NCI-H2029 (cell line): Measurements from ENCODE around the gene C19orf25.

Experiments
- DNase-seq: peaks from one replicate; lab custom pipeline; 2025; lab: John Stamatoyannopoulos, UW

Gene C19orf25

GRCh38 chr19:1466461-1467214 is 12.4 kb downstream of the C19orf25 start:
- DNase-seq = no peak

- no peak for DNase-seq
These were observed 13.0 kb downstream of the C19orf25 start for GRCh38 chr19:1466018-1466460.

- DNase-seq = no peak
These were observed 13.6 kb downstream of the C19orf25 start for GRCh38 chr19:1465191-1466016.

GRCh38 chr19:1461862-1462261 is 17.2 kb downstream of the C19orf25 start:
- DNase-seq = no peak

GRCh38 chr19:1460033-1460995 is 18.7 kb downstream of the C19orf25 start:
- DNase-seq = no peak

GRCh38 chr19:1459479-1459878 is 19.5 kb downstream of the C19orf25 start:
- DNase-seq = no peak

- DNase-seq = no peak
These were observed 21.1 kb downstream of the C19orf25 start for GRCh38 chr19:1457892-1458291.

GRCh38 chr19:1457031-1457739 is 21.8 kb downstream of the C19orf25 start:
- no peak for DNase-seq

GRCh38 chr19:1456121-1456900 is 22.7 kb downstream of the C19orf25 start:
- DNase-seq = no peak

GRCh38 chr19:1455336-1456120 is 23.5 kb downstream of the C19orf25 start:
- peak; percentile 96 for DNase-seq

GRCh38 chr19:1455002-1455335 is 24.0 kb downstream of the C19orf25 start:
- DNase-seq = peak; percentile 54

GRCh38 chr19:1453525-1454364 is 25.3 kb downstream of the C19orf25 start:
- peak; percentile 47 for DNase-seq

- DNase-seq = no peak
These were observed 26.1 kb downstream of the C19orf25 start for GRCh38 chr19:1452802-1453524.

- DNase-seq = no peak
These were observed 26.9 kb downstream of the C19orf25 start for GRCh38 chr19:1451916-1452801.

- no peak for DNase-seq
These were observed 28.0 kb downstream of the C19orf25 start for GRCh38 chr19:1450735-1451731.
